RWPE2 (cell line): ENCODE data around the gene NUDCD3.
A peak's percentile ranks its signal among the peaks of the same experiment; 100 is the strongest.
"Not testable (repeated sequence)": the region's sequence is repeated elsewhere in the genome, so short reads cannot be mapped to it uniquely, and the experiment has no call there.

ENCODE experiments used
- ATAC-seq: fragments of 200-7000 bp; cut with Tn5 transposase; 3 replicates; pipeline ENCODE4 v1.9.1; 2021; ENCODE audit warnings: low read depth
- DNase-seq: peaks from one replicate; pipeline ENCODE4 v3.0.0-alpha.2; 2020; ENCODE audit warnings: low spot score
- H3K27ac ChIP-seq: fragments of 450-650 bp; 2 replicates; pipeline ENCODE4 v1.5.1; 2017; ENCODE audit warnings: mild to moderate bottlenecking; ENCODE audit not compliant: poor library complexity, severe bottlenecking
- H3K27me3 ChIP-seq: fragments of 250-450 bp; sonication (Bioruptor Pico); 2 replicates; pipeline ENCODE4 v1.5.1; 2021; ENCODE audit warnings: mild to moderate bottlenecking, moderate library complexity; ENCODE audit not compliant: insufficient read depth, poor library complexity, severe bottlenecking
- H3K36me3 ChIP-seq: fragments of 250-450 bp; sonication (Bioruptor Pico); 2 replicates; pipeline ENCODE4 v1.5.1; 2020; ENCODE audit warnings: low read depth, mild to moderate bottlenecking, moderate library complexity
- H3K4me1 ChIP-seq: fragments of 250-450 bp; sonication (Bioruptor Pico); 2 replicates; pipeline ENCODE4 v1.5.1; 2021; ENCODE audit warnings: mild to moderate bottlenecking, moderate library complexity; ENCODE audit not compliant: insufficient read depth, poor library complexity, severe bottlenecking
- H3K4me3 ChIP-seq: fragments of 250-450 bp; sonication (Bioruptor Pico); 2 replicates; pipeline ENCODE4 v1.5.1; 2021; ENCODE audit warnings: mild to moderate bottlenecking, moderate library complexity; ENCODE audit not compliant: severe bottlenecking
- H3K9me3 ChIP-seq: fragments of 250-450 bp; sonication (Bioruptor Pico); 2 replicates; pipeline ENCODE4 v1.5.1; 2021; ENCODE audit warnings: mild to moderate bottlenecking, moderate library complexity; ENCODE audit not compliant: severe bottlenecking
- TF ChIP-seq, protein P1 (sequence below): fragments of 450-650 bp; IDR thresholded peaks from one replicate; pipeline ENCODE4 v1.5.1; 2017; ENCODE audit warnings: mild to moderate bottlenecking, moderate library complexity; ENCODE audit not compliant: poor library complexity, severe bottlenecking

Gene NUDCD3

DNA sequence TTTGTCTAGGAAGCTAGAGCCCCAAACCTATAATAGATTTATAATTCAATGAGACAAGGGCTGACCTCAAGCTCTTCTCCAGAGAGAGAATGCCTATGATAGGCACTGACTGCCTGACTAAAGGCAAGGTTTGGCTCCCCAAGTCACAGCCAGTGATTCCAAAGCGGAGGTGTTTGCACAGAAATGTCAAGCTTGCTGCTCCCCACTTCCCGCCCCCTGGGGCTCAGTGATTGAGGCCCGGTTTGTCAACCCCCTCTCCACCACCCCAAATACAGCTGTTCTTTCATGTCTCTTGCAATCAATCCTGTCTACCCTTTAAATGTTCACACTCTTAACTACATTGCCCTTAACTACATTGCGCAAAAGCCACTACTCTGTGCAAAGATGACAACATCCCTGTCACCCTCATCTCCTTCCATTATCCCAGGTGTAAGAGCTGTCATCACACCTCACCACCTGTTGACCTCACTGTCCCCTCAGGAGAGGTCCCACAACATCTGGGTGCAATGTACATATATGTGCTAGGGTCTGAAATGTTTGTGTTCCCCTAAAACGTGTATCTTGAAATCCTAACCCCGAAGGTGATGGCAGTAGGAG lies 58.0 kb downstream of the NUDCD3 start:
- ATAC-seq (no peak), DNase-seq (no peak)
- Histone ChIP-seq H3K36me3 (peaks cover 26% of the 10 kb centered on the region), H3K27ac (no peak overlapping the region), H3K4me1 (no peaks in the 10 kb centered on the region), H3K4me3 (no peak overlapping the region), H3K9me3 (no peaks in the 10 kb centered on the region), H3K27me3 (no peaks in the 10 kb centered on the region)
- TF ChIP-seq, protein P1, sequence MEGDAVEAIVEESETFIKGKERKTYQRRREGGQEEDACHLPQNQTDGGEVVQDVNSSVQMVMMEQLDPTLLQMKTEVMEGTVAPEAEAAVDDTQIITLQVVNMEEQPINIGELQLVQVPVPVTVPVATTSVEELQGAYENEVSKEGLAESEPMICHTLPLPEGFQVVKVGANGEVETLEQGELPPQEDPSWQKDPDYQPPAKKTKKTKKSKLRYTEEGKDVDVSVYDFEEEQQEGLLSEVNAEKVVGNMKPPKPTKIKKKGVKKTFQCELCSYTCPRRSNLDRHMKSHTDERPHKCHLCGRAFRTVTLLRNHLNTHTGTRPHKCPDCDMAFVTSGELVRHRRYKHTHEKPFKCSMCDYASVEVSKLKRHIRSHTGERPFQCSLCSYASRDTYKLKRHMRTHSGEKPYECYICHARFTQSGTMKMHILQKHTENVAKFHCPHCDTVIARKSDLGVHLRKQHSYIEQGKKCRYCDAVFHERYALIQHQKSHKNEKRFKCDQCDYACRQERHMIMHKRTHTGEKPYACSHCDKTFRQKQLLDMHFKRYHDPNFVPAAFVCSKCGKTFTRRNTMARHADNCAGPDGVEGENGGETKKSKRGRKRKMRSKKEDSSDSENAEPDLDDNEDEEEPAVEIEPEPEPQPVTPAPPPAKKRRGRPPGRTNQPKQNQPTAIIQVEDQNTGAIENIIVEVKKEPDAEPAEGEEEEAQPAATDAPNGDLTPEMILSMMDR: no peak

DNA sequence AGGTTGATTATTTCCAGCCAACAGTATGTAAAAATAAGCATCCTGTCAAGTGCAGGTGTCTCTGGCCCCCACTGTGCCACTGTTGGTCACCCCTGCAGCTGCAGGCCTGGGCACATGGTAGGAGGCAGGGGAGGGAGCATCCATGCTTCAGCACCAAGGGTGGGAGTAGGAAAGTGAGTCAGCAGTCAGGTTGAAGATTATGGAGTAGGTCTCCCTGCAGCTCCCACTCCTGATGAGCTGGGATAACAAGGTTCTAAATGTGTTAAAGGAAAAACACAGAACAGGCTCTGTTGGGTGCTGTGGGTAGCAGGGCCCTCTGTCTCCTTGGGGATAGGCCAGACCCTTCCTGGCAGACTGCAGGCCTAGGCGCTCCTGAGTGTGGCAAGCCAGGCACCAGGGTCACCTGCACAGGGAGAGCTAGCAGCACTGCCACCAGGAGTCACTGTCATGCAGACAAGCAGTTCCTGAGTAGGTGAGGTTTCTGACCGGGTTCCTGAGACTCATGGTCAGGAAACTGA lies 59.3 kb downstream of the NUDCD3 start:
- H3K4me3 ChIP-seq: no peak overlapping the region
- H3K4me1 ChIP-seq: no peaks in the 10 kb centered on the region
- TF ChIP-seq, protein P1: peak; percentile 14
- no peaks in the 10 kb centered on the region for H3K27me3 ChIP-seq
- no peak overlapping the region for H3K27ac ChIP-seq
- H3K36me3 ChIP-seq: peaks cover 30% of the 10 kb centered on the region
- DNase-seq: no peak
- no peaks in the 10 kb centered on the region for H3K9me3 ChIP-seq
- ATAC-seq: peak; percentile 35; the same call in 1 of the 3 replicates

DNA sequence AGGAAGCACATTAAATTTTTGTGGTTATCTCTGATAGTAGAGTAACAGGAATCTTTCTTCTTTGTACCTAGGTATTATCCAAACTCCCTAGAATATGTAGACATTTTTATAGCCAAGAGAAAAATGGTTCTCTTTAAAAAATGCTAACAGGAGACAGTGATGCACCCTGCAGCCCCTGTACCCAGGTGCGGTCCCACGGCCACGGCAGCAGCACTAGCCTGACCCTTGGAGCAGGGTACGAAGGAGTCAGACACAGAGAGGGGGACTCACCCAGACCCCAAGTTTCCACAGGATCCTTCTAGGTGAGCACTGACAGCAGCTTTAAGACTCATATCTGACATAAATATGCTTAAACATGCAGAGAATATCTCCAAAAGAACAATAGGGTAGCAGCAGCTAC lies 60.4 kb downstream of the NUDCD3 start:
- H3K4me1 ChIP-seq: no peaks in the 10 kb centered on the region
- H3K36me3 ChIP-seq: peaks cover 40% of the 10 kb centered on the region
- no peaks in the 10 kb centered on the region for H3K9me3 ChIP-seq
- no peak overlapping the region for H3K4me3 ChIP-seq
- TF ChIP-seq, protein P1: no peak
- DNase-seq (no peak), ATAC-seq (no peak)
- H3K27ac ChIP-seq: no peak overlapping the region
- H3K27me3 ChIP-seq: no peaks in the 10 kb centered on the region

DNA sequence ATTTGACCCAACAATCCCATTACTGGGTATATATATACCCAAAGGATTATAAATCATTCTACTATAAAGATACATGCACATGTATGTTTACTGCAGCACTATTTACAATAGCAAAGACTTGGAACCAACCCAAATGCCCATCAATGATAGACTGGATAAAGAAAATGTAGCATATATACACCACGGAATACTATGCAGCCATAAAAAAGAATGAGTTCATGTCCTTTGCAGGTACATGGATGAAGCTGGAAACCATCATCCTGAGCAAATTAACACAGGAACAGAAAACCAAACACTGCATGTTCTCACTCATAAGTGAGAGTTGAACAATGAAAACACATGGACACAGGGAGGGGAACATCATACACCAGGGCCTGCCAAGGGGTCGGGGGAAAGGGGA lies 65.7 kb downstream of the NUDCD3 start:
- H3K4me3 ChIP-seq, DNase-seq, H3K27ac ChIP-seq, H3K4me1 ChIP-seq, ATAC-seq, H3K9me3 ChIP-seq, H3K27me3 ChIP-seq: not testable (repeated sequence)
- H3K36me3 ChIP-seq: peaks cover 40% of the 10 kb centered on the region

DNA sequence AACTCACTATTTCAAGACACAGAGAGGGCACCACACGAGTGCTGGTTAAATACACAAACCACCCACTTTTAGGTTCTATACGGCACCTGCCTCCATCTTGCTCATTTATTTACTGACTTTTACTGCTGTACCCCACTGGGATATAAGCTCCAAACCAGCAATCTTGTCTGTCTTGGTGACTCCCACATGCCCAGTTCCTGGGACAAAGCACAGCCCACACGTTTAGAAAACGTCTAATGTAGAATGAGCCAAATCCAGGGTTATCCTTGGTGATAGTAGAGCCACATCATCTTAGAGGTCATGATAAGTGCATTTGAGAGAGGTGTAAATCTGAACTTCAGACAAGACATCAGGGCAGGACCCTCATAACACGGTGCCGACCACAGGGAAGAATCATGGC lies 73.5 kb downstream of the NUDCD3 start:
- peaks cover 23% of the 10 kb centered on the region for H3K4me1 ChIP-seq
- TF ChIP-seq, protein P1: no peak
- H3K9me3 ChIP-seq: no peaks in the 10 kb centered on the region
- no peaks in the 10 kb centered on the region for H3K27me3 ChIP-seq
- DNase-seq: no peak
- ATAC-seq: no peak
- H3K36me3 ChIP-seq: peaks cover 22% of the 10 kb centered on the region
- peak overlapping the region; percentile 76 for H3K27ac ChIP-seq
- H3K4me3 ChIP-seq: no peak overlapping the region
